Osteocyte (in vitro differentiated cells): ENCODE results near the gene SYT2. TPM values are rescaled to one million over a fixed set of nuclear protein-coding genes. Genes with fewer than 3 reads are reported as not detected.
"Not testable (repeated sequence)": the region's sequence is repeated elsewhere in the genome, so short reads cannot be mapped to it uniquely, and the experiment has no call there.

Experiments used
- DNase-seq: peaks from one replicate; pipeline ENCODE4 v3.0.0; 2021; ENCODE audit warnings: mixed read lengths; ENCODE audit not compliant: unreplicated experiment; ENCODE audit errors: extremely low spot score
- H3K27ac Mint-ChIP-seq: one replicate; pipeline ENCODE4 v1.8.0; 2021; ENCODE audit warnings: mild to moderate bottlenecking, mixed read lengths; ENCODE audit not compliant: unreplicated experiment
- H3K27me3 Mint-ChIP-seq: one replicate; pipeline ENCODE4 v1.8.0; 2021; ENCODE audit warnings: mixed read lengths; ENCODE audit not compliant: unreplicated experiment
- H3K36me3 Mint-ChIP-seq: one replicate; pipeline ENCODE4 v1.8.0; 2021; ENCODE audit warnings: mixed read lengths; ENCODE audit not compliant: unreplicated experiment
- H3K4me1 Mint-ChIP-seq: one replicate; pipeline ENCODE4 v1.8.0; 2021; ENCODE audit warnings: mixed read lengths; ENCODE audit not compliant: unreplicated experiment
- H3K4me3 Mint-ChIP-seq: one replicate; pipeline ENCODE4 v1.8.0; 2021; ENCODE audit warnings: mild to moderate bottlenecking, moderate library complexity, mixed read lengths; ENCODE audit not compliant: unreplicated experiment
- H3K9me3 Mint-ChIP-seq: one replicate; pipeline ENCODE4 v1.8.0; 2021; ENCODE audit warnings: mixed read lengths; ENCODE audit not compliant: unreplicated experiment
- CTCF ChIP-seq: fragments of 200-600 bp; sonication (generic); IDR thresholded peaks from 2 replicates; pipeline ENCODE4 v1.5.0; 2021; ENCODE audit warnings: antibody characterized with exemption, mild to moderate bottlenecking, moderate library complexity
- total RNA-seq: library from RNA; stranded (reverse); gene quantifications from 2 replicates; pipeline ENCODE4 v1.2.1, GENCODE V29; 2021

SYT2 gene
- total RNA-seq, 1 donor from 2014 or later = not detected

DNA sequence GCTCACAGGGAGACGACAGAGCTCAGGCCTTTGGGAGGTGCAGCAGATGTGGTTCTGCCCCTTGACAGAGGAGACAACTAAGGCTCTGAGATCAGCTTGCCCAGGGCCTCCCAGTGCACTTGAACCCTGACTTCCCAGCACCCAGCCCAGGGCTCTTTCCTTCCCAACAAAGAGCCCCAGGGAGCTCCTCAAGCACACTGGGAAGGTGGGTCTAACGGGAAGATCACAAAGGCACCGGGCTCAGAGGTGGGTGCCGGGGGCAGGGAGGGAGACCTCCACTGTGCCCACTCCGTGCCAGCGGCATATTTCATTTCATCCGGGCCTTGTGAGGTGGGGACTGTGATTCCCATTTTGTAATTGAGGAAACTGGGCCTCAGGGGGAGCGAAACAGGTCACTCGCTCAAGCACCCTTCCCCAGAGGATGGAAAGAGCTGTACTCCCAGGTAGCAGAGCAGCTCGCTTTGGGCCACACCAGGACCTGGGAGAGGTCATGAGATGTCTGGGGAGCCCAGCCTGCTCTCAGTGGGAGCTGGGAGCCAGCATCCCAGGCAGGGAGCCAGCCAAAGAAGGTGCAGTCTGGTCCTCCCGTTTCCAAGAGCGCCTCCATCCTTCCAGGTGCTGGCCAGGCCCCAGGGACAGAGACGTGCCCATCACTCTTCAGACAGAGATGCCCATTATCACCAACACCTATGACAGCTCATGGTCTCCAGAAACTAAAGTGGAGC, 82.3 kb downstream of the SYT2 start:
- H3K27ac Mint-ChIP-seq = no peak overlapping the region

GRCh38 chr1:202627036-202627435, 83.2 kb downstream of the SYT2 start:
- not testable (repeated sequence) for H3K27ac Mint-ChIP-seq, H3K9me3 Mint-ChIP-seq, H3K4me3 Mint-ChIP-seq, DNase-seq, H3K4me1 Mint-ChIP-seq, H3K36me3 Mint-ChIP-seq
- peaks cover 12% of the 10 kb centered on the region for H3K27me3 Mint-ChIP-seq

More for the DNA sequence above, 82.3 kb downstream of the SYT2 start:
- no peaks in the 10 kb centered on the region for H3K36me3 Mint-ChIP-seq
- no peak overlapping the region for H3K4me3 Mint-ChIP-seq
- H3K9me3 Mint-ChIP-seq = no peaks in the 10 kb centered on the region
- no peak for TF ChIP-seq CTCF
- H3K27me3 Mint-ChIP-seq = peaks cover 12% of the 10 kb centered on the region
- DNase-seq = no peak
- no peaks in the 10 kb centered on the region for H3K4me1 Mint-ChIP-seq

DNA sequence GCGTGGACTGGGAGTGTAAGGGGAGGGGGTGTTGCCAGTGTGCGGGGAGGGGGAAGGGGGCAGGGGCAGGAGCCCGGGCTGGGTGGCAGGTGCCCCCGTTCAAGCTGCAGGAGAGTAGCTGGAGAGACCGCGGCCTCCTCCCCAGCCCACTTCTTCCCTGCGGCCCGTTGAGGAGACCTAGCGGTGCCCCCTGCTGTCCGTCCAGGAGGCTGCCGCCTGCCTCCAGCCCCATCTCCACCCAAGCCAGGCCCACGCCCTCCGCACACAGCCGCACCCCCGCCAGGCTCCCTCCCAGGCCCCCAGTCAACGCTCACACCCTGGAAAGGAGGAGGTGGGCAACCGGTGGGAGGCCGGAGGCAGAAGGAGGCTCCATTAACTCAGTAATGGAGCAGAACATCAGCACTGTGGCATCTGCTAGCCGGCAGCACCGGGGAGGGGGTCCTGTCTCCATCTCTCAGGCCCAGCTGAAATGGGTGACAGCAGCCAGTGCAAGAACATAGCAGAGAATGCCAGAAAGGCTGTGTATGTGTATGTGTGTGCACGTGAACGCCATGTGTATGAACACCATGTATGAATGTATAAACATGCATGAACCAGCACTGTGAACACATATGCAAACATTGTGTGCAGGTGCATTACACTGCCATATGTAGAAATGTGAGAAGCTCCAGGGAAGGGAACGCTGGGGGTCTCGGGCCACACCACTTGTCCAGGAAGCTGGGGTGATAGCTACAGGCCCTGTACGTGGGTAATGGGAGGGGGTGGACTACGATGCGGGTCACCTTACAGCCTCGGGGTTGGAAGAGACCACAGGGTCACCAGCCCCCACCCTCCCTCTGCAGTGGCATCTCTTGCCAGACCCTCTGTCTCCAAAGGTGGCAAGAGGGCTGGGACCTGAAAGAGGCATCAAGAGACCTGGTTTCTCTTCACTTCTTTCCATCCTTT, 84.6 kb downstream of the SYT2 start:
- Mint-ChIP-seq H3K27me3 (peaks cover 7% of the 10 kb centered on the region), H3K27ac (no peak overlapping the region), H3K4me1 (no peaks in the 10 kb centered on the region), H3K36me3 (no peaks in the 10 kb centered on the region), H3K9me3 (no peaks in the 10 kb centered on the region), H3K4me3 (no peak overlapping the region)
- peak; percentile 90 for DNase-seq
- TF ChIP-seq CTCF = peak; percentile 75

- no peak overlapping the region for H3K27ac Mint-ChIP-seq
- no peak overlapping the region for H3K4me3 Mint-ChIP-seq
- H3K36me3 Mint-ChIP-seq = no peaks in the 10 kb centered on the region
- no peaks in the 10 kb centered on the region for H3K9me3 Mint-ChIP-seq
- H3K27me3 Mint-ChIP-seq = peaks cover 4% of the 10 kb centered on the region
- no peak for TF ChIP-seq CTCF
- DNase-seq = no peak
- H3K4me1 Mint-ChIP-seq = no peaks in the 10 kb centered on the region
Observed at GRCh38 chr1:202624781-202625108, 85.5 kb downstream of the SYT2 start.

DNA sequence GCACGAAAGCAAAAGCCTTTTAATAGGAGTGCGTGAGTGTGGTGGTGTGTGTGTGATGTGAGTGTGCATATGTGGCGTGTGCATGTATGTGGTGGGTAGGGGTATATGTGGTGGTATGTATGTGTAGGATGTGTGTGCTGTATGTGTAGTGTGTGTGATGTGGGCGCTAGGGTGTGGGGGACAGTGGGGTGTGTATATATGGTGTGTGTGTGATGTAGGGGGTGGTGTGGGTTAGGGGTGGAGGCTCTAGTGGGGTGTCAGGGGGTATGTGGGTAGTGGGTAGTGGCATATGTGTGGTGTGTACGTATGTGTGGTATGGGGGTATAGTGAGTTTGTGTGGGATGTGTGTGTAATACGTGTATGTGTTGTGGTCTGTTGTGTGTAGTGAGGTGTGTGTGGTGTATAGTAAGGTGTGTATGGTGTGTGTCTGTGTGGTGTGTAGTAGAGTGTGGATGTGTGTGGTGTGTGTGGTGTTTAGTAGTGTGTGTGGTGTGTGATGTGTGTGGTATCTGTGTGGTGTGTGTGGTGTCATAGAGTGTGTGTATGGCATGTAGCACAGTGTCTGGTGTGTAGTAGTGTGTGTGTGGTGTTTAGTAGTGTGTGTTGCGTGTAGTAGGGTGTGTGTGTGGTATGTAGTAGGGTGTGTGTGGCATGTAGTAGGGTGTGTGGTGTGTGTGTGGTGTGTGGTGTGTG, 86.0 kb downstream of the SYT2 start:
- no peaks in the 10 kb centered on the region for H3K36me3 Mint-ChIP-seq
- H3K9me3 Mint-ChIP-seq = no peaks in the 10 kb centered on the region
- H3K4me3 Mint-ChIP-seq = no peak overlapping the region
- no peak for DNase-seq
- peaks cover 4% of the 10 kb centered on the region for H3K4me1 Mint-ChIP-seq
- peaks cover 4% of the 10 kb centered on the region for H3K27me3 Mint-ChIP-seq
- no peak for TF ChIP-seq CTCF
- no peak overlapping the region for H3K27ac Mint-ChIP-seq

- H3K4me3 Mint-ChIP-seq, H3K27me3 Mint-ChIP-seq, DNase-seq, H3K36me3 Mint-ChIP-seq, H3K9me3 Mint-ChIP-seq: not testable (repeated sequence)
- Mint-ChIP-seq H3K27ac (peak overlapping the region; percentile 50), H3K4me1 (peaks cover 12% of the 10 kb centered on the region)
Observed at GRCh38 chr1:202623476-202623875, 86.8 kb downstream of the SYT2 start.
